CD14-positive monocyte (primary cell): ENCODE data around the gene ZNF445. TPM values are rescaled to one million over a fixed set of nuclear protein-coding genes. Genes with fewer than 3 reads are reported as not detected.

Experiments
- DNase-seq, 3 donors: peaks; one replicate each; pipeline ENCODE4 v3.0.0-alpha.2; 2011 to 2022
- H2AFZ ChIP-seq: 2 replicates; pipeline ENCODE4 v1.6.0; 2012; ENCODE audit warnings: mild to moderate bottlenecking, low read depth, low read length, inconsistent platforms; ENCODE audit not compliant: insufficient read depth, poor library complexity, severe bottlenecking
- H3K27ac ChIP-seq, 2 donors: 1 replicate in 1 of 2; 2 replicates in 1 of 2; pipeline ENCODE4 v1.5.1; 2012 to 2013; ENCODE audit warnings: low read length in 2 of 2, control low read depth in 1 of 2, inconsistent platforms in 1 of 2, low read depth in 1 of 2, mild to moderate bottlenecking in 1 of 2
- H3K27me3 ChIP-seq, 2 donors: one replicate each; pipeline versions ENCODE4 v1.6.0 to v1.6.1; 2011 to 2013; ENCODE audit warnings: low read length in 2 of 2; ENCODE audit not compliant: control insufficient read depth in 2 of 2, insufficient read depth in 2 of 2
- H3K36me3 ChIP-seq, 2 donors: replicated peaks in 1 of 2; 1 replicate in 1 of 2; 2 replicates in 1 of 2; pipeline versions ENCODE4 v1.5.1 to v1.6.1; 2012 to 2013; ENCODE audit warnings: low read length in 2 of 2, control low read depth in 1 of 2, inconsistent platforms in 1 of 2, mild to moderate bottlenecking in 1 of 2; ENCODE audit not compliant: insufficient read depth in 2 of 2, control insufficient read depth in 1 of 2
- H3K4me1 ChIP-seq, 2 donors: 1 replicate in 1 of 2; 2 replicates in 1 of 2; pipeline versions ENCODE4 v1.5.1 to v1.6.1; 2012 to 2013; ENCODE audit warnings: low read length in 2 of 2, control low read depth in 1 of 2, inconsistent platforms in 1 of 2, mild to moderate bottlenecking in 1 of 2, moderate library complexity in 1 of 2; ENCODE audit not compliant: insufficient read depth in 2 of 2, control insufficient read depth in 1 of 2
- H3K4me2 ChIP-seq: replicated peaks from 2 replicates; pipeline ENCODE3; 2012; ENCODE audit warnings: low read length, moderate library complexity, mild to moderate bottlenecking; ENCODE audit not compliant: poor library complexity, severe bottlenecking; ENCODE audit errors: extremely low read depth
- H3K4me3 ChIP-seq, 3 experiments: fragments of 200-600 bp in 1 of 3; sonication (generic) in 1 of 3; replicated peaks in 1 of 3; 1 replicate in 2 of 3; 2 replicates in 1 of 3; pipeline ENCODE4 v1.5.1; 2011 to 2013; ENCODE audit warnings: low read length in 3 of 3, mild to moderate bottlenecking in 3 of 3, control low read depth in 2 of 3, low read depth in 2 of 3, inconsistent platforms in 1 of 3, moderate library complexity in 1 of 3
- H3K79me2 ChIP-seq: 2 replicates; pipeline ENCODE4 v1.6.0; 2012; ENCODE audit warnings: mild to moderate bottlenecking, control low read depth, inconsistent platforms, low read length, moderate library complexity; ENCODE audit not compliant: insufficient read depth
- H3K9ac ChIP-seq: 2 replicates; pipeline ENCODE4 v1.6.0; 2017; ENCODE audit warnings: low read length, mild to moderate bottlenecking; ENCODE audit not compliant: insufficient read depth, poor library complexity, severe bottlenecking
- H3K9me3 ChIP-seq, 2 donors: replicated peaks in 1 of 2; 1 replicate in 1 of 2; 2 replicates in 1 of 2; pipeline versions ENCODE4 v1.5.1 to v1.6.1; 2012 to 2013; ENCODE audit warnings: low read length in 2 of 2, control low read depth in 1 of 2; ENCODE audit not compliant: control insufficient read depth in 1 of 2, insufficient read depth in 1 of 2
- H4K20me1 ChIP-seq: 2 replicates; pipeline ENCODE4 v1.6.0; 2012; ENCODE audit warnings: mild to moderate bottlenecking, low read length, control low read depth, moderate library complexity; ENCODE audit not compliant: insufficient read depth
- H3K27ac Mint-ChIP-seq, 7 donors: one replicate each; pipeline ENCODE4 v1.8.0; 2020; ENCODE audit warnings: mild to moderate bottlenecking in 7 of 7, mixed read lengths in 7 of 7, moderate library complexity in 6 of 7, inconsistent platforms in 2 of 7
- H3K27me3 Mint-ChIP-seq, 3 donors: one replicate each; pipeline ENCODE4 v1.8.0; 2021 to 2022; ENCODE audit warnings: low read depth in 3 of 3, mild to moderate bottlenecking in 3 of 3, mixed read lengths in 3 of 3, moderate library complexity in 3 of 3, inconsistent platforms in 1 of 3
- H3K36me3 Mint-ChIP-seq, 2 donors: one replicate each; pipeline ENCODE4 v1.8.0; 2020; ENCODE audit warnings: mixed read lengths in 2 of 2, inconsistent platforms in 1 of 2, mild to moderate bottlenecking in 1 of 2
- H3K4me1 Mint-ChIP-seq: one replicate; pipeline ENCODE4 v1.8.0; 2020; ENCODE audit warnings: mild to moderate bottlenecking, mixed read lengths
- H3K4me3 Mint-ChIP-seq, 2 donors: one replicate each; pipeline ENCODE4 v1.8.0; 2020; ENCODE audit warnings: mild to moderate bottlenecking in 2 of 2, mixed read lengths in 2 of 2, moderate library complexity in 1 of 2
- H3K9me3 Mint-ChIP-seq, 7 donors: one replicate each; pipeline ENCODE4 v1.8.0; 2020 to 2022; ENCODE audit warnings: mixed read lengths in 7 of 7, mild to moderate bottlenecking in 6 of 7, moderate library complexity in 6 of 7, inconsistent platforms in 2 of 7
- WGBS: methylation state at CpG from one replicate; pipeline ENCODE4 v1.1.5; 2013; ENCODE audit warnings: missing lambda C conversion rate; ENCODE audit not compliant: insufficient coverage; 5-methylcytosine and 5-hydroxymethylcytosine counted together
- intact Hi-C, 2 donors: fragments of 100-400 bp; cut with micrococcal nuclease; formaldehyde crosslinking; loops; one replicate each; pipeline versions ENCODE4 v1.15.0 to v1.15.1; 2023
- polyA plus RNA-seq, 3 donors: library from polyadenylated mRNA; depleted of rRNA in 1 of 3; unstranded in 2 of 3; stranded (reverse) in 1 of 3; fragments of 300-500 nt in 2 of 3; fragments of >200 nt in 1 of 3; fragmentation: Illumina TruSeq in 2 of 3; gene quantifications; 1 replicate in 2 of 3; 2 replicates in 1 of 3; pipeline ENCODE4 v1.2.3, GENCODE V29; 2012 to 2021
- TF ChIP-seq, protein P1 (sequence below): fragments of 200-600 bp; IDR thresholded peaks from one replicate; pipeline ENCODE4 v1.8.0; 2022; ENCODE audit warnings: antibody characterized with exemption, mild to moderate bottlenecking

The ZNF445 gene
- polyA plus RNA-seq, 3 donors, result 0.41 to 2.5 (median 1.1) TPM

DNA sequence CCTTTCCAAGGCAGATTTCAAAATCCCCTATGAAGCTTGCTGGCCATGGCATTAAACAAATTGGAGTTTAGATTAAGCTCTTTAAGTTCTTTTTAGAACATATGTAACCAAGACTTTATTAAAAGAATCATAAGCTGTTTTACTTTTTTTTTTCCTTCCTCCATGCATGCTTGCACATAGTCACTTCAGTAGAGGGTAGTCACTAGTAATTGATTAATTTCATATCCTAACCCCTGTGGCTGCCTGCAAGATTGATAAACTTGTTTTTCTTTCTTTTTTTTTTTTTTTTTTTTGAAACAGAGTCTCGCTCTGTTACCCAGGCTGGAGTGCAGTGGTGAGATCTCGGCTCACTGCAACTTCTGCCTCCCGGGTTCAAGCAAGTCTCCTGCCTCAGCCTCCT lies 44.3 kb upstream of the ZNF445 start:
- H3K27me3 ChIP-seq, result no peaks in the 10 kb centered on the region
- H3K9ac ChIP-seq, result no peak overlapping the region
- TF ChIP-seq, protein P1, sequence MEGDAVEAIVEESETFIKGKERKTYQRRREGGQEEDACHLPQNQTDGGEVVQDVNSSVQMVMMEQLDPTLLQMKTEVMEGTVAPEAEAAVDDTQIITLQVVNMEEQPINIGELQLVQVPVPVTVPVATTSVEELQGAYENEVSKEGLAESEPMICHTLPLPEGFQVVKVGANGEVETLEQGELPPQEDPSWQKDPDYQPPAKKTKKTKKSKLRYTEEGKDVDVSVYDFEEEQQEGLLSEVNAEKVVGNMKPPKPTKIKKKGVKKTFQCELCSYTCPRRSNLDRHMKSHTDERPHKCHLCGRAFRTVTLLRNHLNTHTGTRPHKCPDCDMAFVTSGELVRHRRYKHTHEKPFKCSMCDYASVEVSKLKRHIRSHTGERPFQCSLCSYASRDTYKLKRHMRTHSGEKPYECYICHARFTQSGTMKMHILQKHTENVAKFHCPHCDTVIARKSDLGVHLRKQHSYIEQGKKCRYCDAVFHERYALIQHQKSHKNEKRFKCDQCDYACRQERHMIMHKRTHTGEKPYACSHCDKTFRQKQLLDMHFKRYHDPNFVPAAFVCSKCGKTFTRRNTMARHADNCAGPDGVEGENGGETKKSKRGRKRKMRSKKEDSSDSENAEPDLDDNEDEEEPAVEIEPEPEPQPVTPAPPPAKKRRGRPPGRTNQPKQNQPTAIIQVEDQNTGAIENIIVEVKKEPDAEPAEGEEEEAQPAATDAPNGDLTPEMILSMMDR, result no peak
- H3K36me3 ChIP-seq, result no peaks in the 10 kb centered on the region
- H3K4me3 Mint-ChIP-seq, result no peak overlapping the region
- no peak overlapping the region for H3K27ac Mint-ChIP-seq
- H3K27ac ChIP-seq, result no peak overlapping the region
- peaks cover 5 to 10% (median 6%) of the 10 kb centered on the region in 3 donors for H3K27me3 Mint-ChIP-seq
- H3K4me3 ChIP-seq, result no peak overlapping the region
- no peaks in the 10 kb centered on the region for H3K9me3 ChIP-seq
- peaks cover 0 to 4% (median 0%) of the 10 kb centered on the region in 7 donors for H3K9me3 Mint-ChIP-seq
- intact Hi-C loops, result no loop called here
- H2AFZ ChIP-seq, result no peak overlapping the region
- no peak overlapping the region for H3K4me2 ChIP-seq
- WGBS, result 100% methylated on average over 2 of the region's 3 CpGs
- H3K36me3 Mint-ChIP-seq, result no peaks in the 10 kb centered on the region
- DNase-seq, result no peak
- peaks cover 8% of the 10 kb centered on the region for H3K4me1 Mint-ChIP-seq
- H3K79me2 ChIP-seq, result no peaks in the 10 kb centered on the region
- no peaks in the 10 kb centered on the region for H4K20me1 ChIP-seq
- H3K4me1 ChIP-seq, result peaks cover 4 to 6% of the 10 kb centered on the region in 2 donors

DNA sequence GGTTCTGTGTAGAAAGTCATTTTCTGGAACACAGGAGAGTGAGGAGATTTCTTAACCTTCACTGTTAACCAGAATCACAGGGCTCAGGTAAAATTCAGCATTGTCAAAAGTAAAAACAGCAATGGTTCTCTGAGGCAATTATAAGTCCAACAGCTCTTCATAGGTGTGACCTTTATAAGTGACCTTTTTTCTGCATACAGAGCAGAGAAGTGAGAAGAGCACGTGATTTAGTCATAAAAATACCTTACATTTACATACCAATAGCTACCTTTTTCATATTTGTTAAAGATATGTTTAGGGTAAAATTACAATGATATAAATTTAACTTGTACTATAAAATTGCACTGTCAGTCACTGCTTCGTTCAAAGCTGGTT lies 41.3 kb upstream of the ZNF445 start:
- Histone ChIP-seq H3K79me2 (no peaks in the 10 kb centered on the region), H3K4me2 (no peak overlapping the region), H3K27me3 (no peaks in the 10 kb centered on the region), H3K36me3 (no peaks in the 10 kb centered on the region), H3K9me3 (no peaks in the 10 kb centered on the region), H3K9ac (no peak overlapping the region), H3K4me1 (peaks cover 4 to 6% of the 10 kb centered on the region in 2 donors), H2AFZ (no peak overlapping the region), H3K4me3 (no peak overlapping the region), H3K27ac (no peak overlapping the region), H4K20me1 (no peaks in the 10 kb centered on the region)
- no peak for DNase-seq
- peaks cover 0 to 4% (median 0%) of the 10 kb centered on the region in 7 donors for H3K9me3 Mint-ChIP-seq
- peaks cover 4 to 8% (median 5%) of the 10 kb centered on the region in 3 donors for H3K27me3 Mint-ChIP-seq
- H3K4me1 Mint-ChIP-seq, result peaks cover 10% of the 10 kb centered on the region
- TF ChIP-seq, protein P1, result no peak
- intact Hi-C loops, result loop anchor here in 1 of 2 donors (10.0 kb wide), 1 partner anchor 184 kb away; the partner anchor contains the start of gene TCAIM
- no peaks in the 10 kb centered on the region for H3K36me3 Mint-ChIP-seq
- H3K4me3 Mint-ChIP-seq, result no peak overlapping the region
- H3K27ac Mint-ChIP-seq, result no peak overlapping the region
- 40% methylated on average over 1 of the region's 2 CpGs for WGBS
